H9 (cell line): ENCODE data around the gene EIF2D. TPM values are rescaled to one million over a fixed set of nuclear protein-coding genes. Genes with fewer than 3 reads are reported as not detected.

Source experiments
- DNase-seq: peaks from one replicate; pipeline ENCODE4 v3.0.0-alpha.2; 2017
- H2AFZ ChIP-seq: one replicate; pipeline ENCODE4 v1.6.1; 2013; ENCODE audit warnings: mild to moderate bottlenecking, low read length, control low read depth, moderate library complexity
- H2AK5ac ChIP-seq: 2 replicates; pipeline ENCODE4 v1.6.1; 2013; ENCODE audit warnings: low read length, control low read depth, mixed read lengths; ENCODE audit not compliant: insufficient read length
- H2BK120ac ChIP-seq: one replicate; pipeline ENCODE4 v1.6.1; 2013; ENCODE audit warnings: low read depth, mild to moderate bottlenecking, low read length, control low read depth, inconsistent platforms; ENCODE audit not compliant: poor library complexity, severe bottlenecking
- H2BK12ac ChIP-seq: 2 replicates; pipeline ENCODE4 v1.6.1; 2013; ENCODE audit warnings: low read length, control low read depth, mixed read lengths, low read depth; ENCODE audit not compliant: insufficient read length
- H2BK15ac ChIP-seq: 2 replicates; pipeline ENCODE4 v1.6.1; 2013; ENCODE audit warnings: low read depth, low read length, control low read depth
- H2BK20ac ChIP-seq: one replicate; pipeline ENCODE4 v1.6.1; 2013; ENCODE audit warnings: low read depth, mild to moderate bottlenecking, low read length, control low read depth, inconsistent platforms; ENCODE audit not compliant: poor library complexity, severe bottlenecking
- H2BK5ac ChIP-seq: 2 replicates; pipeline ENCODE4 v1.6.1; 2013; ENCODE audit warnings: low read length, control low read depth, mixed read lengths; ENCODE audit not compliant: insufficient read length
- H3K14ac ChIP-seq: 2 replicates; pipeline ENCODE4 v1.6.1; 2013; ENCODE audit warnings: low read length, control low read depth; ENCODE audit not compliant: insufficient read depth
- H3K18ac ChIP-seq: 2 replicates; pipeline ENCODE4 v1.6.1; 2013; ENCODE audit warnings: low read depth, mild to moderate bottlenecking, mixed read lengths, low read length, control low read depth; ENCODE audit not compliant: insufficient read length
- H3K23ac ChIP-seq: 2 replicates; pipeline ENCODE4 v1.6.1; 2013; ENCODE audit warnings: low read length, control low read depth, mixed read lengths, low read depth; ENCODE audit not compliant: insufficient read length
- H3K23me2 ChIP-seq: 2 replicates; pipeline ENCODE4 v1.6.1; 2013; ENCODE audit warnings: low read depth, mild to moderate bottlenecking, mixed read lengths, low read length, control low read depth; ENCODE audit not compliant: insufficient read length, poor library complexity, severe bottlenecking
- H3K27ac ChIP-seq: 2 replicates; pipeline ENCODE4 v1.5.1; 2013; ENCODE audit warnings: low read length, control low read depth, mixed read lengths, low read depth; ENCODE audit not compliant: insufficient read length
- H3K27me3 ChIP-seq: 2 replicates; pipeline ENCODE4 v1.6.1; 2013; ENCODE audit warnings: low read length, control low read depth, inconsistent platforms; ENCODE audit not compliant: insufficient read depth
- H3K4ac ChIP-seq: 2 replicates; pipeline ENCODE4 v1.6.1; 2013; ENCODE audit warnings: low read depth, mild to moderate bottlenecking, control low read depth, inconsistent platforms, low read length, moderate library complexity
- H3K4me1 ChIP-seq: 2 replicates; pipeline ENCODE4 v1.6.1; 2013; ENCODE audit warnings: low read length, control low read depth, inconsistent platforms; ENCODE audit not compliant: insufficient read depth
- H3K4me2 ChIP-seq: 2 replicates; pipeline ENCODE4 v1.6.1; 2013; ENCODE audit warnings: low read length, control low read depth, mixed read lengths; ENCODE audit not compliant: insufficient read length, insufficient read depth
- H3K56ac ChIP-seq: 2 replicates; pipeline ENCODE4 v1.6.1; 2013; ENCODE audit warnings: low read depth, mild to moderate bottlenecking, mixed read lengths, low read length, control low read depth; ENCODE audit not compliant: insufficient read length
- H3K79me1 ChIP-seq: 2 replicates; pipeline ENCODE4 v1.6.1; 2013; ENCODE audit warnings: low read depth, mild to moderate bottlenecking, moderate library complexity, low read length, control low read depth, inconsistent platforms; ENCODE audit not compliant: insufficient read depth, poor library complexity, severe bottlenecking
- H3K79me2 ChIP-seq: 2 replicates; pipeline ENCODE4 v1.6.1; 2013; ENCODE audit warnings: low read length, control low read depth, inconsistent platforms; ENCODE audit not compliant: insufficient read depth
- H3K9ac ChIP-seq: 2 replicates; pipeline ENCODE4 v1.6.1; 2013; ENCODE audit warnings: low read length, control low read depth, mixed read lengths; ENCODE audit not compliant: insufficient read length; ENCODE audit errors: extremely low read depth
- H3K9me3 ChIP-seq: one replicate; pipeline ENCODE4 v1.6.1; 2013; ENCODE audit warnings: low read depth, low read length, inconsistent platforms; ENCODE audit not compliant: control insufficient read depth
- H3T11ph ChIP-seq: one replicate; pipeline ENCODE4 v1.6.1; 2013; ENCODE audit warnings: mild to moderate bottlenecking, low read length, control low read depth, inconsistent platforms
- H4K20me1 ChIP-seq: one replicate; pipeline ENCODE4 v1.6.1; 2013; ENCODE audit not compliant: control insufficient read depth, insufficient read length, insufficient read depth
- H4K5ac ChIP-seq: 2 replicates; pipeline ENCODE4 v1.6.1; 2013; ENCODE audit warnings: low read depth, mild to moderate bottlenecking, mixed read lengths, low read length, control low read depth; ENCODE audit not compliant: insufficient read length
- H4K8ac ChIP-seq: replicated peaks from 2 replicates; pipeline ENCODE4 v1.6.1; 2013; ENCODE audit warnings: low read length, control low read depth, mixed read lengths, low read depth; ENCODE audit not compliant: insufficient read length
- H4K91ac ChIP-seq: 2 replicates; pipeline ENCODE4 v1.6.1; 2013; ENCODE audit warnings: low read depth, mild to moderate bottlenecking, moderate library complexity, mixed read lengths, low read length, control low read depth; ENCODE audit not compliant: insufficient read length
- H3K27ac Mint-ChIP-seq, 3 experiments: 2 replicates in 2 of 3; 3 replicates in 1 of 3; pipeline ENCODE4 v1.8.0; 2020 to 2021; ENCODE audit warnings: mixed read lengths in 3 of 3, mild to moderate bottlenecking in 1 of 3, moderate library complexity in 1 of 3
- H3K27me3 Mint-ChIP-seq: 2 replicates; pipeline ENCODE4 v1.8.0; 2021; ENCODE audit warnings: low read depth, mild to moderate bottlenecking, moderate library complexity, mixed read lengths
- H3K36me3 Mint-ChIP-seq, 3 experiments: 2 replicates in 2 of 3; 3 replicates in 1 of 3; pipeline ENCODE4 v1.8.0; 2020 to 2021; ENCODE audit warnings: low read depth in 3 of 3, mixed read lengths in 3 of 3; ENCODE audit not compliant: insufficient read depth in 1 of 3
- H3K4me1 Mint-ChIP-seq, 2 experiments: 2 replicates each; pipeline ENCODE4 v1.8.0; 2020; ENCODE audit warnings: mixed read lengths in 2 of 2
- H3K4me3 Mint-ChIP-seq, 2 experiments: 2 replicates in 1 of 2; 3 replicates in 1 of 2; pipeline ENCODE4 v1.8.0; 2020 to 2021; ENCODE audit warnings: mild to moderate bottlenecking in 2 of 2, mixed read lengths in 2 of 2, moderate library complexity in 1 of 2
- H3K9me3 Mint-ChIP-seq, 2 experiments: 2 replicates in 1 of 2; 3 replicates in 1 of 2; pipeline ENCODE4 v1.8.0; 2020; ENCODE audit warnings: mild to moderate bottlenecking in 2 of 2, mixed read lengths in 2 of 2, moderate library complexity in 1 of 2
- WGBS: extraction: QIAGEN DNeasy Blood & Tissue Kit; methylation state at CpG from one replicate; pipeline ENCODE4 v1.1.7; 2013; ENCODE audit warnings: missing lambda C conversion rate, low lambda C conversion rate, mixed read lengths; ENCODE audit not compliant: insufficient read length; ENCODE audit errors: extremely low coverage; 5-methylcytosine and 5-hydroxymethylcytosine counted together
- total RNA-seq: library from RNA; stranded (reverse); gene quantifications from 2 replicates; pipeline ENCODE4 v1.2.1, GENCODE V29; 2021
- TF ChIP-seq, protein P1 (sequence below): fragments of 200-600 bp; sonication (generic); conservative IDR thresholded peaks from 3 replicates; pipeline ENCODE4 v1.8.0; 2021; ENCODE audit warnings: antibody characterized with exemption, mild to moderate bottlenecking

Gene EIF2D
- total RNA-seq, 1 experiment from 2014 or later, result 35.8 TPM

DNA sequence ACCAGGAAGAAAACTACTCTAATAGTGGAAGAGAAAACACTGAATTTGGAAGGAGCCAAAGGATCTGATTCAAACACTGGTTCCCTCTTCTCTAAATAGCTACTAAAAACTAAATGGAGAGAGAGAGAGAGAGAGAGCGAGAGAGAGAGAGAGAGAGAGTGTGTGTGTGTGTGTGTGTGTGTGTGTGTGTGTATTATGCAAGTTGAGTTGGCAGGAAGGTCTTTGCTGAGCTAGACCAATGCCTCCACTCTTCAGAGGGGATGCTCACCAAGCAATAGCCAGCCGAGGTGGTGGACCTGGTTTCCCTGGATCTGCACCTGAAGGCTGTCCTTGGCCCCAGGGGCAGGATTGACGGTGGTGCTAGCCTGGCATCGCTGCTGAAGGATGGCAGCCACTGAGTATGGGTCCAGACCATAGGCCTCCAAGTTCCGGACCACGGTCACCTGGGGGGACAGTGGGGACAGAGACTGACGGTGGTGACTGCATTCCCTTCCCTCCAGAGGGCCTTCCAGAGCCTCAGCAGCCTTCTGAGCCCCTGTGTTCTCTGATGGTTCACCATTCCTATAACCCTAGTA is 18.8 kb downstream of the EIF2D start:
- Histone ChIP-seq H2BK12ac (no peak overlapping the region), H3K79me2 (no peaks in the 10 kb centered on the region), H2BK120ac (no peak overlapping the region), H3K4ac (no peak overlapping the region), H3K56ac (no peak overlapping the region), H2AFZ (no peak overlapping the region), H3K14ac (no peak overlapping the region), H2AK5ac (no peak overlapping the region), H4K20me1 (no peaks in the 10 kb centered on the region), H2BK15ac (no peak overlapping the region), H3K4me2 (no peak overlapping the region), H3K9ac (no peak overlapping the region), H3K79me1 (no peaks in the 10 kb centered on the region), H3K23me2 (no peaks in the 10 kb centered on the region), H3K27ac (no peak overlapping the region), H2BK5ac (no peak overlapping the region), H3K9me3 (no peaks in the 10 kb centered on the region), H3K4me1 (no peaks in the 10 kb centered on the region), H3K27me3 (no peaks in the 10 kb centered on the region), H3K18ac (no peak overlapping the region), H4K8ac (no peak overlapping the region), H3T11ph (no peak overlapping the region), H4K91ac (no peak overlapping the region), H3K23ac (no peak overlapping the region), H4K5ac (no peak overlapping the region), H2BK20ac (no peak overlapping the region)
- H3K27me3 Mint-ChIP-seq, result no peaks in the 10 kb centered on the region
- DNase-seq, result no peak
- no CpG with 5 or more reads among the region's 7 CpGs for WGBS
- H3K4me3 Mint-ChIP-seq, result no peak overlapping the region
- H3K9me3 Mint-ChIP-seq, result no peaks in the 10 kb centered on the region
- H3K4me1 Mint-ChIP-seq, result no peaks in the 10 kb centered on the region
- no peak overlapping the region for H3K27ac Mint-ChIP-seq
- TF ChIP-seq, protein P1, sequence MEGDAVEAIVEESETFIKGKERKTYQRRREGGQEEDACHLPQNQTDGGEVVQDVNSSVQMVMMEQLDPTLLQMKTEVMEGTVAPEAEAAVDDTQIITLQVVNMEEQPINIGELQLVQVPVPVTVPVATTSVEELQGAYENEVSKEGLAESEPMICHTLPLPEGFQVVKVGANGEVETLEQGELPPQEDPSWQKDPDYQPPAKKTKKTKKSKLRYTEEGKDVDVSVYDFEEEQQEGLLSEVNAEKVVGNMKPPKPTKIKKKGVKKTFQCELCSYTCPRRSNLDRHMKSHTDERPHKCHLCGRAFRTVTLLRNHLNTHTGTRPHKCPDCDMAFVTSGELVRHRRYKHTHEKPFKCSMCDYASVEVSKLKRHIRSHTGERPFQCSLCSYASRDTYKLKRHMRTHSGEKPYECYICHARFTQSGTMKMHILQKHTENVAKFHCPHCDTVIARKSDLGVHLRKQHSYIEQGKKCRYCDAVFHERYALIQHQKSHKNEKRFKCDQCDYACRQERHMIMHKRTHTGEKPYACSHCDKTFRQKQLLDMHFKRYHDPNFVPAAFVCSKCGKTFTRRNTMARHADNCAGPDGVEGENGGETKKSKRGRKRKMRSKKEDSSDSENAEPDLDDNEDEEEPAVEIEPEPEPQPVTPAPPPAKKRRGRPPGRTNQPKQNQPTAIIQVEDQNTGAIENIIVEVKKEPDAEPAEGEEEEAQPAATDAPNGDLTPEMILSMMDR, result no peak
- H3K36me3 Mint-ChIP-seq, result peaks cover 12 to 47% (median 45%) of the 10 kb centered on the region in 3 experiments; a peak in 6 of 7 replicates
